GM21390 (cell line): ENCODE data around the gene GANAB.
"Not testable (repeated sequence)": the region's sequence is repeated elsewhere in the genome, so short reads cannot be mapped to it uniquely, and the experiment has no call there.

Experiments
- ATAC-seq: cut with Tn5 transposase; IDR thresholded peaks from one replicate; pipeline ENCODE4 v1.9.1; 2021; ENCODE audit not compliant: unreplicated experiment

GANAB gene

DNA sequence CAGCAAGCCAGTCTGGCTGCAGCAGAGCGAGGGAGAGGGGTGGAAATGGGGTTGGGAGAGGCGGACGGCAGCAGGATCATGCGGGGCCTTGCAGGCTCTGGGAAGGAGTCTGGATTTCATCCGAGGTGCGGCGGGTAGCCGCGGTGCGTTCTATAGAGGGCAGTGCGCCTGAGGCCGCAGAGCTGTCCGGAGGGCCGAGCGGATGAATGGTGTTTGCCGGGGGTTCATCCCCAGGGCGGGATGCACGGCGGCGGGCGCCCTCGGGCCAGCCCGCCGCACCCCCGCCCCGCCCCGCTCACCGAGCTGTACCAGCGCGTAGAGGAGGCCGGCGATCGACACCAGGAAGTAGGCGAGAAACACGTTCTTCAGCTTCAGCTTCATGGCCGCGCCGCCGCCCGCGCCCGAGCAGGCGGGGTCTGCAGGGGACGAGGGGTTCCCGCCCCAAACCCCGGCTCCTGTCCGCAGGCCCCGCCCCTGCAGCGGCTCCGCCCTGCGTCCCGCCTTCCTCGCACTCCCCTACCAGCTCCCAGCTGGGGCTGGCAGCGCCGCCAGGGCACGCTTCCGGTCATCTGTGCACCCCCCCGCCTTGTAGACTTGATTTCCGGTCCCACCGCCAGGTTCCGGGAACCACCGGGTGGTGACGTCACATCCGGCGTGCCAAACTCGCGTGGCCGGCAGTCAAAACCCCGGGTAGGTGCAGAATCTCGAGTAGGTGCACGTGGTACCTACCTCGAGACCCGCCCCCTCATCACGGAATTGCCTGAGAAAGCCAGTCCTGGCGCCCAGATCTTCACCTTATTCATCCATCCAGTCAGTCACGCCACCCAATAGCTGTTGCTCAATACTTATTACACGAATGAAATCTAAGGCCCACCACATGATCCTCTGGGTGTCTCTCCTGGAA, 24.6 kb downstream of the GANAB start, which contains the start of gene B3GAT3:
TSS of gene B3GAT3 (minus strand) at position 420 of the 904 bp plus-strand sequence. CDS start at position 381, 39 bp downstream.
- ATAC-seq, result peak; percentile 91

DNA sequence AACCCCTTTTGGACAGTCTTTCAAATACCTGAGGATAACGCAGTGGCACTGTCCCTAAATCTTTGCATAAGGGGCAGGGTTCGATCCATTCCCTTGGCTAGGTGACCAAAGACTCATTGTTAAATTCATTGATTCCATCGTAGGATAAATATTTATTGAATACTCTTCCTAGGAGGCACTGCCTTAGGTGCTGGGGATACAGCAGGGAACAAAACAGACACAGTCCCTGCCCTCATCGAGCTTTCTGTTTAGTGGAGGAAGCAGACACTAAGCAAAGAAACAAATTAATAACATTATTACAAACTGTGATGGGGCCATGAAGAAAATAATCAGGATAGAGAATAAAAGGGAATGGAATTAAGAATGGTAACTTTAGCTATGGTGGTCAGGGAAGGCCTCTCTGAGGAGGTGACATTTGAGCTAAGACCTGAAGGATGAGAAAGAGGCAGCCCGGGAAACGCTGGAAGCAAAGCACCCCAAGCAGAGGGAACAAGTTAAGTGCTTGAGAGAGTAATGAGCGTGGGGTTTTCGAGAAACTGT, 25.3 kb downstream of the GANAB start:
- ATAC-seq, result no peak

DNA sequence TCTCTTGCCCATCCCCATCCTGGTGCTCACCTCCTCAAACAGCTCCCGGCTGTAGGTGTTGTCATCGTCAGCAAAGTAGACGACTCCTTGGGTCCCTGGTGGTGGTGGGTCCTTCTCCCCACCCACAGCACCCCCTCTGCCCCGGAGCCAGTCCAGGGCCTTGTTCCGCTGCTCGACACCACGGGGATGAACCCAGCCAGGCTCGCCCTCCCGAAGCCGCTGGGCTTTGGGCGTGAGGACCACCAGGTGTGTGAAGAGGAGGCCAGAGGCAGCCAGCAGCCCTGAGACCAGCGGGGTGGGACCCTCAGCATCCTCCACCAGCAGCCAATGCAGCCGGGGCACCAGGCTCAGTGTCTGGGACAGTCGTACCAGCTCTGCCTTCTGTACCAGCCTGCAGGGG, 29.5 kb downstream of the GANAB start:
- not testable (repeated sequence) for ATAC-seq

DNA sequence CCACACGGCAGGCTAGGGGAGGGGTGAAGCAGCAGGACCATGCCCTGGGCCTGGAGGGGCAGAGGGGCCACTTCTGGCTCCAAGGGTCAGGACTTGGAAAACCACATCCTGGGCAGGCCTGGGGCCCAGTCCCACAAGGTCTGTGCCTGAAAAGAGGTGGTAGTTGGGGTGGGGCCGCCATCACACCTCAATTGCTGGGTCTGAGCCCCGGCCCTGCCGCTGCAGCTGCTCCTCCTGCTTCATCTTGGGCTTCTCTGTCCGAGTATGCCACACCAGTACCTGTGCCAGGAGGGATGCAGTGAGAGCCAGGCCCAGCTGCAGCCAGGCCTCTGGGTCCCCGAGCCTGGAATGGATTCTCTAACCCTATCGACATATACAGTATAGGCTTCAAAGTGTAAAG, 30.9 kb downstream of the GANAB start:
- no peak for ATAC-seq

DNA sequence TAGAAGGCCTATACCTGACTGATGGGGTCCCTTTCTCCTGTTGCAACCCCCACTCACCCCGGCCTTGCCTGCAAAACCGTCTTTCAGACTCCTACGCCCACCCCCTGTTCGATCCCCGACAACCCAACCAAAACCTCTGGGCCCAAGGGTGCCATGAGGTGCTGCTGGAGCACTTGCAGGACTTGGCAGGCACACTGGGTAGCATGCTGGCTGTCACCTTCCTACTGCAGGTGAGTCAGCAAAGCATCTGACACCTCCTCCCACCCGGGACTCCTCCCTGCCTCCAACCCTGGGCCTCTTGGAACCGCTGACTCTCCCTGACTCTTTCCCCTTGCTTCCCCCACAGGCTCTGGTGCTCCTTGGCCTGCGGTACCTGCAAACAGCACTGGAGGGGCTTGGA, 32.1 kb downstream of the GANAB start:
- ATAC-seq, result no peak

DNA sequence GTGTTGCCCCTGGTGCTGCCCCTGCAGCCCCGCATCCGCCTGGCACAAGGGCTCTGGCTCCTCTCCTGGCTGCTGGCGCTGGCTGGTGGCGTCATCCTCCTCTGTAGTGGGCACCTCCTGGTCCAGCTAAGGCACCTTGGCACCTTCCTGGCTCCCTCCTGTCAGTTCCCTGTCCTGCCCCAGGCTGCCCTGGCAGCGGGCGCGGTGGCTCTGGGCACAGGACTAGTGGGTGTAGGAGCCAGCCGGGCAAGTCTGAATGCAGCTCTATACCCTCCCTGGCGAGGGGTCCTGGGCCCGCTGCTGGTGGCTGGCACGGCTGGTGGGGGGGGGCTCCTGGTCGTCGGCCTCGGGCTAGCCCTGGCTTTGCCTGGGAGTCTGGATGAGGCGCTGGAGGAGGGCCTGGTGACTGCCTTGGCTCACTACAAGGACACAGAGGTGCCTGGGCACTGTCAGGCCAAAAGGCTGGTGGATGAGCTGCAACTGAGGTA, 33.1 kb downstream of the GANAB start:
- ATAC-seq, result no peak

DNA sequence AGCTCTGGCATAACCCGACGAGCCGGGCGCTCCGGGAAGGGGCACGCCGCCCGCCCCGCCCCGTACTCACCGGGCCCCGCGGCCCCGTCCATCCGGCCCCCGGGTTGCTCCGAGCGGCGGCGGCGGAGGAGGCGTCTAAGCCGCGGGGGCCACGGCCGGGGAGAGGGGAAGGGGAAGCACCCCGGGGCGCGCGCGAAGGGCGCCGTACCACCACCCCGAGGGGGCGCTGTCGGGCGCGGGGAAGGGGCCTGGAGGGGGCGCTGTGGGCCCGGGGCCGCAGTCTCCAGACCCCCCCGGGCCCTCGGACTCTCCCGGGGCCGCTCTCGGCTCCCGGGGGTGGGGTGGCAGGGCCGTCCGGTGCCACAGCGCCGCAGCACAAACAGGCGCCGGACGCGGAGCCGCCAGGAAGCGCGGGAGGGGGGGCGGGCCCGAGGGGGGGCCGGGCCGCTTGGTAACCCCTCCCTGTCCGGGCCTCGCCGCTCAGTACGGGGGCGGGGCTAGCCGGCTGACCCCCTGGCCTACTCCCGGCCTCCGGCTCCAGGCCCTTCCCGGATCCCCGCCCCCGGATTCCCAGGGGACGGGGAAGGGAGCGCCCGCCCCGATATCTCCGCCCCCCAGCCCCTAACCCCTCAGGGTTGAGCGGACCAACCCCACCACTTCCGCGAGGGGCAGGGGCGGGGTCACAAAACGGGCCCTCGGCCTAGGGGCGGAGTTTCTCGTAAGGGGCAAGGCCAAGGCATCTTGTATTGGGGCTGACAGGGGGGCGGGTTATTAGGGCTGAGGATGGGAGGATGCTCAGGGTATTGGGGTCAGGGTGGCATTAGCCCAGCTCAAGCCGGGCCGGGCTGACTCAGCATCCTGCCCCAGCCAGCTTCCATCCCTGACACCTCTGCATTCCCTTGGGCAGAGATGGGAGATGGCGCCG, 33.8 kb downstream of the GANAB start, which contains the start of the genes EML3 and ROM1:
TSS of gene EML3 (minus strand) at position 410 of the 925 bp plus-strand sequence. CDS start at position 92, 318 bp downstream.
TSS of gene ROM1 (plus strand) at position 892 of the 925 bp plus-strand sequence. CDS start at position 917, 25 bp downstream.
- ATAC-seq, result peak; percentile 68

DNA sequence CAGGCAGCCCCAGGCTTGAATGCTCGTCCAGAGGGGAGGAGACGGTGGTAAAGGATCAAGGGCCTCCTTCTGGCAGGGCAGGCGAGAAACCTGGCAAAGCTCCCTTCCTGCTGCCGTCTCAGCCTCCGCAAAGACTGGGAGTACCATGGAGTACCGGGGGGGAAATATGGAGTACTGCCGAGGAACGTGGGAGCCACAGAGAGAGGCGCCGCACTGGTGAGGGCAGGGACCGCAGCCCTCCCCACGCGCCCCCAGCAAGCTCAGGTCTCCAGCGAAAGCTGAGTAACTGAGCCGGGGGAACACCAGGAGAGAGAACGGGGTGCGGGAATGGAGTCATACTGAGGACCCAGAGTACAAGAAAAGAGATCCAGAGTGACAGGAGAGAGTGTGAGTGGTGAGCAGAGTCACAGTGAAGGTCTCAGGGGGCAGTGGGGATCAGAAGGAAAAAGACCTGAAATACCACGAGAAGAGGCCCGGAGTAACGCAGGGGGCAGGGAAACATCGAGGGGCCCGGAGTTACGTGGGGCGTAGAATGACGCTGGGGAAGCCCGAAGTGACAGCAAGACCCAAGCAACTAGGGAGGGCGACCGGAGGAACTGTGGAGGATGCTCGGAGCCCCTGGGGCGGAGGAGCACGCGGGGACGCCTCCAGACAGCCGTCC, 34.6 kb downstream of the GANAB start:
- ATAC-seq, result peak; percentile 6

DNA sequence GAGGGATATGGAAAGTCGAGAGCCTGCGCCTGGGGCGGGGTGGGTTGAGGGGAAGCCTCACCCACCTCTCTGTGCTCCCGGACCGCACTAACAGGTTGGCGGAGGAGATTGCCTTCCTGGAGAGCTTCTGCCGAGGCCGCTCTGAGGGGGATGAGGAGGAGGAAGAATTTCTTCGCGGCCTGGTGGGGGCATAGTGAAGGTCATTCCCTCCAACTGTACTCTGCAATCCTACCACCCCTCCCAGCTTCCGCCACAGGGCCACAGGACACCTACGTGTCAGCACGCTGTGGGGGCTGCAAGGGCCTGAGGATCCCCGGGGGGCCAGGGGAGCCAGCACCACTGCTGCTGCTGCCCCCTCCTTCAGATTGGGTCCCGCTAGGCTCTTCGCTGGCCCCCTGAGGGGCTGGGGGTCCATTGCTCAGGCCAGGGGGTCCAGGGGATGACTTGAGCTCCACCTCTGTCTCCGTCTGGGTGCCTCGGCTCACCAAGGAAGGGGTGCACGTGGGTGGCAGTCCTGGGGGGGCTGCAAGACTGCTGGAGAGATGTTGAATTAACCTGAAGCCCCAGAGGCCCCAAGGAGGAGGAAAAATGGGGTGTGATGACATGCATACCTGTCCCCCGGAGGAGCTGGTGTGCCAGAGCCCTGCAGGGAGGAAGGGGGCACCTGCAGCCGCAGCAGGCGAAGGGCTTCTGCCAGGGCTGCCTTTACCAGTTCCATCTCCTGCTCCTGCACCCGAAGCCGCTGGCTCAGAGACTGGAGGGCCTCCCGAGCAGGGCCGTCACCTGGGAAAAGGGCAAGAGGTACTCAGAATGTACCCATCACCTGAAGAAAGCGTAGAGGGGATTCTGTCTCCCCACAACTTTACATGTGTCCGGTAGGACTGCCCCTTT, 35.4 kb downstream of the GANAB start:
- ATAC-seq, result no peak

DNA sequence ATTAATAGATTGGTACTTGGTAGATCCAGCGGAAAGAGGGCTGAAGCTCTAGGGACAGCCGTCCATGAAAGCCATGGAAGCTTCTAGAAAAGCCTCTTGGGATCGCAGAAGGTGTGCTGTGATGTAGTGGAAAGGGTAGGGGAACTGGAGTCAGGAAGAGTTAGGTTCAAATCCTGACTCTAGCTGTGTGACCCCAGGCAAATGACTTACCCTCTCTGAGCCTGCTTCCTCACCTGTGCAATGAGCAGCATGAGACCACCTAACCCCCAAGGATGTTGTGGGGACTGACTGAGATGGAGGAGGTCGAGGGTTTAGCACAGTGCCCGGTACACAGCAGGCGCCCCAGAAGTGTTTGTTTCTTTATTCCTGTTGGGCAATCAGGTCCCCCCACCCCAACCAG, 36.0 kb downstream of the GANAB start:
- ATAC-seq, result no peak

DNA sequence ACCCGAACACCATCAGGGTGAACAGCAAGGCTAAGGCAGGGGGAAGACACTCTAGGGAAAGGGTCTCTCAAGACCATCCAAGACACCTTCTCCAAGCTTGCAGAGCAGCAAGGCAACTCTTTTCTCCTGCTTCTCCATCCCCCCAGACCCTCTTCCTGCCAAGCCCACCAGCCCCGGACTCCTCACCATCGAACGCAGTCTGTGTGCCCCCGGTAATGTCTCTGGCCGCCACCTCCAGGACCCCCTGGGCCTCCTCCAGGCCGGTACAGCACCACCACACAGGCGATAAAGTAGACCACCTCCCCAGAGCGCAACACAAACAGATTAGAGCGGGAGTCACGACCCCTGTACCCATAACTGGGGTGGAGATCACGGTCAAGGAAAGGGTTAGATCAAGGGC, 37.6 kb downstream of the GANAB start:
- no peak for ATAC-seq

DNA sequence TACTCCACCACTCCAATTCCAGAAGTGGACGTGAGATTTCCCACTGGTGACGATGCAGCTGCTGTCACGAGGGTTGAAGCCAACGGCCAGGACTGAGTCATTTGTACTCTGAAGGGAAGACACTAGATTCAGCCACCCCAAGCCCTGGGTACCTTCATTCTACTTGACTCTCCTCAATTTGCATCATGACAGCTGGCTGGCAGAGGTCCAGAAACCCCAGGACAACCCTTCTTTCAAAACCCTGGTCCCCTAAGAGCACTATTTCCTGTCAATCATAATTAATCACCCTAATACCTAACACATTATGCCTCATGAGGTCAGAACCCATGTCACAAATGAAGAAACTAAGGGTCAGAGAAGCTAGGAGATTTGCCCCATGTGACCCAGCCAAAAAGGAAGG, 38.7 kb downstream of the GANAB start:
- ATAC-seq, result no peak

DNA sequence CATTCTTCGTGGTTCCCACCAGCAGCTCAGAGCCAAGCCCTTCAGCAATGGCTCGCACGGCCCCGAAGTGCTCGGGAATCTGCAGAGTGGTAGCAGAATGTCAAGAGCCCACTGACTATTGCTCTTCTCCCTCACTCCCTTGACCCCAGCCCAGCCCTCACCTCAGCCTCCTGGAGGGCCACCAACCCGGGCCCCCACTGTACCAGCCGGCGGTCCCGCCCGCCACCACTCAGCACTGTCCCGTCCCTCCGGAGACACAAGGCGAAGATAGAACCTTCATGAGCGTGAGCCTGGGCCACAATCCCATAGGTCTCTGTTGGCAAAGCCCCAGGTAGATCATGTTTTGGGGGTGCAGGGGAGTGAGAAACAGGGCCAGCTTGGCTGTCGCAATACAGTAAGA, 40.5 kb downstream of the GANAB start:
- ATAC-seq, result no peak

DNA sequence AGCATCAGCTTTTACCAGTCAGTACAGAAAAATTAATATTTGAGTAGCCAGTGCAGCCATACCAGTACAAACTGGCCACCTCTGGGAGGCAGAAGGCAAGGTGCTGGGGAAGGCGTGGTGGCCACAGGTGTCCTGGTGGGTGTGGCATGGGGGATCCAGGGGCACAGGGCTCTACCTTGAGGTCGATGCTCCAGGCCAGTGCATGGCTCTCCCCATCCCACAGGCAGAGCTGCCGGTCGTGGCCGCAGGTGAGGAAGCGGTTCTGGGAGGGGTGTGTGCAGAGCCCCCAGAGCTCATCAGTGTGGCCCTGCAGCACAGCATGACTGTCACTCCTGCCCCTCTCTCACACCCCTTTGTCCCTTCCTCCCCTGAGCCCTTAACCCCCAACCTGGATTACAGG, 40.9 kb downstream of the GANAB start:
- ATAC-seq, result no peak

DNA sequence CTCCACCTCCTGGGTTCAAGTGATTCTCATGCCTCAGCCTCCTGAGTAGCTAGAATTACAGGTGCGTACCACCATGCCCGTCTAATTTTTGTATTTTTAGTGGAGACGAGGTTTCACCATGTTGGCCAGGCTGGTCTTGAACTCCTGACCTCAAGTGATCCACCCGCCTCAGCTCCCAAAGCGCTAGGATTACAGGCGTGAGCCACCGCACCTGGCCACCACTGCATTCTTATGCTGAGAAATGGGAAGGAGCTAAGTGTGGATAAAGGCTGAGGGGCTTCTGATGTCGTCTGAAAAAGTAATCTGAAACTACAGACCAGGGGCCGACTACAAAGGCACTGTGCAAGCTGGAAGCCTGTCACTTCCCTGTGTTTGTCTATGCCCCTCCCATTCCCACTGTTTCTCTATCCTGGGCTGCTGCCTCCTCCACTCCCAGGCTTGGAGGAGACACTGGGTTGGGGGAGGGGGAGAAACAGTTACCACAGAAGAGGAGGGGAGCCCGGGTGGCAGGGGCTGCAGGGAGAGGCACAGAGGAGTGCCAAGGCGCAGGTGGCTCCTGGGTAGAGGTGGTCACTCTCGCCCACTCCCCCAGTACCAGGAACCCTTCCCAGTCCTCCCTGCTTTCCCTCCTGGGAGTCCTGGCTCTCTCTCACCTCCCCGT, 41.8 kb downstream of the GANAB start:
- ATAC-seq, result no peak

DNA sequence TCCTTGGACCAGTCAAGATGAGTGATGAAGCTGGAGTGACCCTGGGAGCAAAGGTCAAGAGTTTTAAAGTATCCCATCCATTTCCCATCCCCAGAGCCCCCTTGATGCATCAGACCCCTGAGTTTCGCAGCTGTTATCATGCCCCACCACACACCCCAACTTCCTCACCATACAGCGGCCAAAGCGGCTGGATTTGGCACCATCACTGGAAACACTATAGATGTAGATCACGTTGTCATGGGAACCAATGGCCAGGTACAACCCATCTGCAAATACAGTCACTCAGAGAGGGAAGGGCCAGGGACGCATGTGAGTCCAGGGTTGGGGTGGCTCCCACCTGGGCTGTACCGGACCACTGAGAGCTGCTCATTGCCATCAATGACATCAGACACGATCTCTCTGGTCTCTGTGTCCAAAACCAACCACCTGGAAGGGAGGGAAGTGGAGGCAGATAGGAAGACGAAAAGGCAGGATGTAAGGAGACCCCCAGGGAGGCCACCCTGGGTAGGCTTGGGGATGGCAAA, 42.6 kb downstream of the GANAB start:
- no peak for ATAC-seq

DNA sequence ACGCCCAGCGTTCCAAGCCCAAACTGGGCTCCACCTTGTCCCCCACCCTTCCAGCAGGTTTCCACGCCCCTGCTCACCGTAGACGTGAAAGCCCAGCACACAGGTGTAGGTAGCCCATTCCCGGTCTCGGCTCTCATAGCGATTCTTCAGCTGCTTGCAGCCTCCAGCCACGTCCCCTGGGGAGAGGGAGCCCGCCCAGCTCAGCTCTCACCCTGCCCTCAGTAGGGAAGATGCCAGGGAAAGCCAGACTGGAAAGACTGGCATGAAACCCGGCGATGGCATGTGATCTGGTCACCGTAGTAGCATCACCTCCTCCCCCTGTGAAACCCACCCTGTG, 43.4 kb downstream of the GANAB start:
- ATAC-seq, result no peak

DNA sequence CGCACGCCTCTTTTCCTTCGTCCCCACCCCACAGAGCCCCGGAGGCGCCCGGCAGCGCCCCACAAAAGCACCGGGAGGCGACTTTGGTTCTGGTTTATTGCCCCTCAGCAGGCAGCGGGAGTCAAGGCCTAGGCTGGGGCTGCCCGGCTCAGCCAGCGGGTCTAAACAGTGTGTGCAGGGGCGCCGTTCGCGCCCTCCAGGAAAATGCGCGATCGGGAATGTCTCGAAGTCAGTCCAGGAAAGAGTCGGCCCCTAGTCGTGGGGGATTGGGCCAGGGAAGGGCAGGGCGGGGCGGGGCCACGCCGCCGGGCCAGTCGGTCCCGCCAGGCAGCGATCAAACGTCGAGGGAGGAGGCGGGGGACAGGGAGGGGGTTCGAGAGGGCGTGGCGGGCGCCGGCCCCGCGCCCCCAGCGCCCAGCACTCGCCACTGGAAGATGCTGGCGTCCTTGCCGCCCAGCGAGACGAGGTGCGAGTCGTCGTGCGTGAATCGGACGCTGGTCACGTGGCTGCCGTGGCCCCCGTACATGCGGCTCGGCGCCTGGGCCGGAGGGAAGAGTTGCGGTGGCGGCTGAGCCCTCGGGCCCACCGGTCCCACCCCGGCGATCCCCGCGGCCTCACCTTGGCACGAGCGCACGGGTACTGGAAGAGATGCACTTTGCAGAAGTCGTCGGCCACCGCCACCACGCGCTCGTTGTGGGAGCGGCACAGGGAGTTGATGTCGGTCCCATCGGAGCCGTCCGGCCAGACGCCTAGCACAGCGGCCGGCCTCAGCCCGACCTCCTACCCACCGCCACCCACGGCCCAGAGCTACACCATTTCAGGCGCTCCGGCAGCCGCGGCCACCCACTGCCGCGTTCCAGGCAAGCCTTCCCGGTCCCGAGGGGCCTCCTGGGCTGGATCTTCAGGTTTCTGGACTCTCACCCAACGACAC, 44.0 kb downstream of the GANAB start:
- no peak for ATAC-seq
